GM19043 (cell line): ENCODE results near the gene ILF2.
"Not testable (repeated sequence)": the region's sequence is repeated elsewhere in the genome, so short reads cannot be mapped to it uniquely, and the experiment has no call there.

ENCODE experiments used
- ATAC-seq: cut with Tn5 transposase; IDR thresholded peaks from one replicate; pipeline ENCODE4 v1.9.1; 2021; ENCODE audit warnings: low read depth; ENCODE audit not compliant: unreplicated experiment

The ILF2 gene

GRCh38 chr1:153670859-153671627, at the start of gene ILF2:
ILF2 (minus strand) TSS chr1:153670993; CDS start chr1:153670922, 71 bp downstream.
- peak; percentile 95 for ATAC-seq

- no peak for ATAC-seq
These were observed 46.5 kb upstream of the ILF2 start for GRCh38 chr1:153717330-153717729.

- ATAC-seq = not testable (repeated sequence)
These were observed 45.4 kb upstream of the ILF2 start for GRCh38 chr1:153716211-153716610.

GRCh38 chr1:153711026-153711425, 40.2 kb upstream of the ILF2 start:
- ATAC-seq = no peak

- ATAC-seq = no peak
These were observed 34.7 kb upstream of the ILF2 start for GRCh38 chr1:153705484-153705883.

- ATAC-seq = no peak
These were observed 29.0 kb upstream of the ILF2 start for GRCh38 chr1:153699768-153700167.

GRCh38 chr1:153698923-153699714, 28.3 kb upstream of the ILF2 start:
- ATAC-seq = no peak

- ATAC-seq = no peak
These were observed 27.5 kb upstream of the ILF2 start for GRCh38 chr1:153698020-153698922.

- ATAC-seq = no peak
These were observed 26.6 kb upstream of the ILF2 start for GRCh38 chr1:153697191-153698019.

- ATAC-seq = no peak
These were observed 25.9 kb upstream of the ILF2 start for GRCh38 chr1:153696741-153697140.

GRCh38 chr1:153693466-153693865, 22.7 kb upstream of the ILF2 start:
- ATAC-seq = no peak

GRCh38 chr1:153688736-153689328, 18.0 kb upstream of the ILF2 start:
- ATAC-seq = no peak

GRCh38 chr1:153688276-153688675, 17.5 kb upstream of the ILF2 start:
- ATAC-seq = no peak

- ATAC-seq = no peak
These were observed 16.7 kb upstream of the ILF2 start for GRCh38 chr1:153687346-153688125.

GRCh38 chr1:153685544-153686340, 14.9 kb upstream of the ILF2 start:
- no peak for ATAC-seq

- no peak for ATAC-seq
These were observed 14.1 kb upstream of the ILF2 start for GRCh38 chr1:153684892-153685291.

GRCh38 chr1:153683854-153684253, 13.1 kb upstream of the ILF2 start:
- ATAC-seq = no peak

GRCh38 chr1:153682730-153683129, 11.9 kb upstream of the ILF2 start:
- ATAC-seq = no peak
